G401 (cell line): ENCODE measurements around the gene BCL11A. TPM values are rescaled to one million over a fixed set of nuclear protein-coding genes. Genes with fewer than 3 reads are reported as not detected.

Experiments
- DNase-seq: peaks from one replicate; pipeline ENCODE4 v3.0.0-alpha.2; 2015; ENCODE audit warnings: low spot score
- in situ Hi-C: cut with HindIII; loops from 2 replicates; pipeline ENCODE4 v1.10.0; 2016; ENCODE audit warnings: low sequenced_read_pairs, mixed read lengths
- total RNA-seq: library from RNA; depleted of rRNA; stranded (reverse); fragments of >200 nt; shearing (Covaris generic); gene quantifications from 2 replicates; pipeline ENCODE4 v1.2.3, GENCODE V29; 2014

The BCL11A gene
- total RNA-seq, 1 experiment from 2014 or later, result 0.54 TPM

DNA sequence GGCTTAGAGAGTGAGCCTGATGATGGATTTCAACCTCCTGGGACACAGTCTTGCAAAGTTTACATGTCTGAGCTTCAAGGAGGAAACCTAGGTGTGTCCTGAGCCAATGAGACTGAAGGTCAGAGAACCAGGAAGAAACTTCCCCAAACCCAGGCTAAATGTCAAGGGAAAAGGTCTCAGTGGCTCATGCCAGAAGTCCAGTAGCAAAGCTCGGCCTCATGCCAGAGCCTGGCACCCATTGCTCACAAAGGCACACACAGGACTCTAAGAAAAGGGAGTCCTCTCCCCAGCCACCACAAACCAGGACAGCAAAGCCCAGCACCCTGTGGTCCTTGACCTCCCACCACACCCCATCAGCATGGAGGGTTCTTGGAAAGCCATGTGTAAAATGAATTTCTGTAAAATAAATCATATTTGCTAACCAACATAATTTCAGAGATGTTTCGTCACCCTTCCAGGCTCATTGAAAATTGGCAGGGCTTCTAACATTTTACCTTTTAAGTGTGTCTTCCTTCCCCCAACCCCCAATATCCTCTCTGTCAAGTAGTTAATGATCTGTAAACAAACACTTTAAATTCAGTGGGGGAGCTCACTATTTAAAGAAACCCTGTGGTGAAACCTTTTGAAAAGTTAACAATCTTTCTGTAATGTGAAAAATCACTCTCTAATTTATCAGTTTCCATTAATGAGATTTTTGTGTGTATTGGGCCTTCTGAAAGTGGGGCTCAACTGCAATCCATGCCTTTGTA, 77.1 kb downstream of the BCL11A start:
- in situ Hi-C loops, result no loop called here

DNA sequence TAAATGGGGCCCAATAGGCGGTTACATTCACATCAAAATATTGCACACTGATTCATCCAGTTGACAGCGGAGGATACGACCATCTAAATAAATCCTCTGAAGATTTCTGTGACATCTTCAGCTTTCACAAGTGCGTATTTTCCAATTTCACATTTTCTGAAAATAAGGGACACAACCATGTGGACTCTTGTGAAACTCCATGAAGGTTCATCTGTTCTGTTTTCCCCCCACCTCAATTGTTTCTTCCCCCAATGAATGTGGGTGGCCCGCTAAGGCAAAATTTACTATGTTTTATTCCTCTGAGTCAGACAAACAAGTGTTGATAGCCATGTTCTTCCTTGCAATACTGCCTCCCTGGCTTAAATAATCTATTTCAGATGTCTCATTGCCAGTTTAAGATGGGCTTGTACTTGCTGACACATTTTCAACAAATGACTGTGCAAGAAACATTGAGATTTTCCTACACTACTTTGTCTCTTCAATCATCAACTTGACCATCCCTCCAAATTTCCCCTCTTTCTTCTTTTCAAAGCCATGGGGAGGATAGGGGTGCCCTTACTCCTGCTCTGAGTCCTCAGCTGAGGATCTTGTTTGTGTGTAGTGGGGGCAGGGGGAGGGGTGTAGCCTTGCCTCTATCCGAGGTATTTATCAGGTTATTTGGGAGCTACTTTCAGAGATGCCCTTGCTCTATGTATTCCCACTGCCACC, 78.2 kb downstream of the BCL11A start:
- in situ Hi-C loops, result no loop called here

More for the DNA sequence above, 77.1 kb downstream of the BCL11A start:
- no peak for DNase-seq

DNA sequence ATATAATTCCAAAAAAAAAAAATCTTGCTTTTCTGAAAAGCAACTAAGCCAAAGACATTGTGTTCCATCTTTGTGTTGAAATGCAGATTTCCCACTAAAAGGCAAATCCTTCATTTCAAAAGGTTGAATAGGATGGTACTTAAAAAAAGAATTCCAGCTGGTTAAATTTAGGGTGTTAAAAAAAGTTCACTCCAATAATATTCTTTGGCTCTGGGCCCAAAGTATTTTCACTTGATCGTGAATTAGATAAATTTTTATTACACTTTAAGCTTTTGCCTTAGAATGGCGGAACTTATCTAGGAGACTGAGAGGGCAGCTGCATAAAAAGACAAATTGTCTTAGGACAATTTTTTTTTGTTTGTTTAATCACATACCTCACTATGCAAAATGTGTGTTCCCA, 79.2 kb downstream of the BCL11A start:
- in situ Hi-C loops, result no loop called here
- no peak for DNase-seq

More for the DNA sequence above, 78.2 kb downstream of the BCL11A start:
- no peak for DNase-seq

DNA sequence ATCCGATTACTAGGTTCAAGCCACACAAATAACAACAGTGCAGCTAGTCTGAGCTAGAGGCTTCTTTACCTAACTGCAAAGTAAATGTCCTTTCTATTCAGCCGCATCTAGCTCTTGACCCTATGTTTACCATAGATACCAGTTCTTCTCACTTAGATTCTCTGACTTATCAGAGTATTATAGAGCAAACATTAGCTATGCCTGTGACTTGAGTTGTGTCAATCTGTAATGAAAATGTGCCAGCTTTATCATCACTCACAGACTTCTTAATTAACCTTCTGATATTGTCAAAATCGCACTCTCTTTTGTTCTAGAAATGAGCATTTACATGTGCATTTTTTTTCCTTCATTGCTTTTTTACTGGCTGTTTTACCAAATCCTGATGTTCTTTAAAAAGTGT, 79.9 kb downstream of the BCL11A start:
- in situ Hi-C loops, result no loop called here

DNA sequence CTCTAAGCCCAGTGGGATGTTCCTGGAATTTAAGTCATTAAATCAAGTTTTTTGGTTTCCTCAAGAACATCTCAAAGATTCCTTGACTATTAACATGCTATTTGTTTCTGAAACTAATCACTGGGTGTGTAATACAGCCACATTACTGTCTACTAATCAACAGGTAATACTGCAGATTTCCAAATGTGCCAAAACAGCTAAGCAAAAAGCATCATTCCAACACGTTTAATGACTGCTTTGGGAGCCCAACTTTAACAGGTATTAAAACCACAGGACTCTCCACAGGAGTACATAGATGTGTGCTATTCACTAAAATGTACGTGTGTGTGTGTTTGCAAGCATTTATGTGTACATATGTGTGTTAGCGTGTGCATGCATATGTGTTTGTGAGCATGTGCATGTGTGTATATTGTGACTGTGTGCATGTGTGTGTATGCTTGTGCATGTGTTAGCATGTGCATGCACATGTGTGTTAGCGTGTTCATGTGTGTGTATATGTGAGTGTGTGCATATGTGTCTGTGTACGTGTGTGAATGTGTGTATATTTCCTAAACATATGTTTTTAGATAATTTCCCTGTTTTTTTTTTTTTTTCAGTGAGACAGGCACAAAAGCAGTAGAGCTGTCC, 80.7 kb downstream of the BCL11A start:
- no peak for DNase-seq
- in situ Hi-C loops, result no loop called here

More for the DNA sequence above, 79.9 kb downstream of the BCL11A start:
- no peak for DNase-seq

DNA sequence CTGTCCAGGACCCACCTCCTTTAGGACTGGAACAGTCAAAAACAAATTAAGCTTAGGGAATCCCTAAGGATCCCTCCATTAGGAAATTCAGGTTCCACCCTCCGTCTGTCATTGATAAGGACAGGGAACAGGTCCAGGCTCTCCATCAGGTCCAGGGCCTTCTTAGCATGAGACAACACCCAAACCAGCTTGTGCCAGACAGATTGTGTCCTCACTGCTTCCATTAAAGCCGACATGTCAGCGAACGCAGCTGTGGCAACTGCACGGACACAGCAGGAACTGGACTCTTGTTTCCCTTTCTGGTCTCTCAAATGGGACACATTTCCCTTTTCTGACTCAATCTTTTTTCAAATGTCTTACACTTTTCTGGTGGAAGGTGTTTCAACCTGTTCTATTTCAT, 81.4 kb downstream of the BCL11A start:
- no peak for DNase-seq
- in situ Hi-C loops, result no loop called here

DNA sequence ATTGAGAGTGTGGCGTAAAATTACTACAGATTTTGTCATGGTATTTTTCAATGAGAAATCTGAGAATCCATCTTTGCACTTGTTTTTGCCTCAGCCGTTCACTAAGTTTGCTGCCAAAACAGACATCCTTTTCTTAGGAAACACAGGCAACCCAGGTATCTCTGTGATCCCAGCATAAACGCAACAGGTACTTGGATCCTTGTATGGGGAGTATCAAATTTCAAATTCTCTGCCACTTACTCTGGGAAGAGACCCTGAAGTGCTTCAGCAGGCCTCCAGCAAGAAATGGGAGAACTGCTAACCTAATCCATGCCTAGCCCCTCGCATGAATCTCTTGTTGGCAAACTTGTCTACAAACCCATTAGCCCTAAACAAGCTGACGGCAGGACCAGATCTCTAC, 83.1 kb downstream of the BCL11A start:
- DNase-seq, result no peak
- in situ Hi-C loops, result no loop called here

DNA sequence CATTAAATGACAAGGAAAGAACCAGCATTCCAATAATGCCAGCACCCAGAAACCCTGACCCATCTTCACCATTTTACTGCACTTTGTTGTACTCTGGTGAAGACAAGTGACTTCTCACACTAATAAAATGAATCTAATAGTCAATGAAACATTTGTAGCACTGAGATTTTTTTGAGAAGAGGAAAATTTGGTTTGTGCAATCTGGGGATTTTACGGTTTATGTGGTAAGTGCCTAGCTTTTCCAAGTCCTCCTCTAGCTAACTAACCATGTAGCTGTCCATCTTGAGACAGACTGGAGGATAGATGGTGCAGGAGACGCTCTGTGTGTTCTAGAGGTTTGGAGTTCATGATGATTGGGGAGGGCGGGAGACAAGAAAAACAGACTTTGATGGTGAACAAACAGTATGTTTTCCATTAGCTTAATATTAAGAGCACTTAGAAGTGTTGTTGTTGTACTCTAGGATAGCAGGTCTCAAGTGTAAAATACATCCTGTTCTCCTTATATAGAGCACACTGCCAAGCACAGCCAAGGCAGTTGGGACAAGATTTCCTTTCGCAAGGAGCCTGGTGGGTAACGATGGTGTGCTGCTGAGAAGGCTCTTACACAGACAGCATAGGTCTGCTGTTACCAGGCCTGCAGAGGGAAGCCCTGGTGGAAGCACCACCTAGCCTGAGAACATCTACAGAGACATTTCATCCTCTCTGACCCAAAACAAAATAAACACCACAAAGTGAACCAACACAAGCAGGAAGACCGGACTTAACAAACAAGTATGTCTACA, 83.7 kb downstream of the BCL11A start:
- DNase-seq, result no peak
- in situ Hi-C loops, result no loop called here

DNA sequence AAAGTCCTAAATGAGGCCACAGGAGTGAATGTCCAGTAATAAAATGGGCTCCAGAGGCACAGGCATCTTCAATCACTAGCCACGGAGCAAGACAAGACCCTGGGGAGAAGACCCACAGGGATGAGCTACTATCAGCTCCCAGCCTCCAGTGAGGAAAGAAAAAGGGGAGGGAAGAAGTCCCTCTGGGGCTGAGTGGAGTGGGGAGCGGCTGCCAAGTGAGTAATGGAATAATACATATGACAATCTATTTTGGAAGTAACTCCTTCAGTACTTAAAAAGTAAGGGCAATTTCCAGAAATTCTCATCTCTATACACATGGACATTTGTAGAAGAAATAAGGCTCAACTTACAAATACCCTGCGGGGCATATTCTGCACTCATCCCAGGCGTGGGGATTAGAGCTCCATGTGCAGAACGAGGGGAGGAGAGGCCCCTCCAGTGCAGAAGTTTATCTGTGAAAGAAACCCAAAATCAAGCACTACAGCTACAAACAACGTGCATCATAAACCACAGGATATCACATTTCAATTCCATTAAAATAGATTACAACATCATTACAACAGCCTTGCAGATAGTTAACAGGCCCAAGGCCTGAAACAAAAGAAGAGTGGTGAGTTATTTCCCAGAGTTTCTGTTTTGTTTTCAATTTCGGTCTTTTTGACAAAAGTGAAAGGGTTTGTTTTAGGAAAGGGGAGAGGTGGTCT, 84.9 kb downstream of the BCL11A start:
- in situ Hi-C loops, result no loop called here
- DNase-seq, result no peak

DNA sequence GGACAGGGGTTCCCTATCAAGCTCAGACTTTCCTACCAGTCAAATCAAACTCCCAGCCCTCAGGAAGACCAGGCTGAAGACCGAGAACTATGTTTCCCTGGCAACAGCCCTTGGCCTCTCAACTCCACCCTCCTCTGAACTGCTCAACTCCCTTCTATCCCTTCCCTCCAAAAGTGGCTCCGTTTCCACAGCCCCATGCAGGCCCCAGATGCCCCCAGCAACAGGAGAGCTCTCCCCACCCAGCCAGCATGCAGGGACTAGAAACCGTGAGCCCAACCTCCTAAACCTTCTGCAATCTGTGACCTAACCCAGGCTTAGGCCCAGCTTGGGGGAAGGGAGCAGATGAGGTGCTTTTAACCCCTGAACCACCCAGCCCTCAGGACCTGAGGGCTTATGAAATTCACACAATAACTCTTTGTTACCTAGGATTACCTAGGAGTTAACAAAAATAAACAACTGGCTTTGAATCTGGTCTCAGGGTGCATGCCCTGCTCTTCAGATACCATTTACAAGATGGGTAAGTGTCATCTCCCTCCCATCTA, 87.2 kb downstream of the BCL11A start:
- in situ Hi-C loops, result no loop called here
- no peak for DNase-seq

DNA sequence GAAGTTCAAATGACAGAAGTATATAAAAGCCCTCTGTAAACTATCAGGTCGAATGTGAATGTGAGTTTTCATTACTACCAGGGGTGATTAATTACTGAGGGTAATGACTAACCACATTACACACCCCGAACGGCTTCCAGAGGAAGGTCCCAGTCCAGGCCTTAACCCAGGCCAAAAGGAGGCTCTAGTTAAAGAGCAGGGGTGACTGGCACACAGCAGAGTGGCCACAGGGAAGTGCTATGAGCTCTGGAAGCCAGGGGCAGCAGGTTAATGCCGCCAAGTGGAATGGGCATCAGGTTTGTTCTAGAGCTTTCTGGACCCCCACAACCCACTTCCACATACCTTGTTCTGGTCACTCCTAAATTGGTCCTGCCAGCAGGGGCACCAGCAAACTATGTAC, 87.7 kb downstream of the BCL11A start:
- in situ Hi-C loops, result no loop called here
- no peak for DNase-seq

DNA sequence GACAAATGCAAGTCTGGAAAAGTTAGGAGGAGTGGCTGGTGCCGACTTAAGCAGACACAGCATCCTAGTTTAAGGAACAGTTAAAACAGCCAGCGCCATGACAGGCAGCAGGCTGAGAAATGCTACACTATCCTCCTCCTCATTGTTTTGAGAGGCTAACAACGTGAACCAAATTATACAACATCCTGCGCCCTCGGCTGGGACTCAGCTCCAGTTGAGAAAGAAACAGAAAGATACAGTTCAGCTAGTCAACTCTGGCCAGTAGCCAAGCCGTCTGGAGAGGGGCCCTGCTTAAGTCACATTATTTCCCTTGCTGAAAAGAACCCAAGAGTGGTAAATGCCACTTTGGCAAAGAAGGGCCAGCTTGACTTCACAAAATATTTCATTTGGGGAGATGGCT, 90.2 kb downstream of the BCL11A start:
- in situ Hi-C loops, result no loop called here
- peak; percentile 6 for DNase-seq

DNA sequence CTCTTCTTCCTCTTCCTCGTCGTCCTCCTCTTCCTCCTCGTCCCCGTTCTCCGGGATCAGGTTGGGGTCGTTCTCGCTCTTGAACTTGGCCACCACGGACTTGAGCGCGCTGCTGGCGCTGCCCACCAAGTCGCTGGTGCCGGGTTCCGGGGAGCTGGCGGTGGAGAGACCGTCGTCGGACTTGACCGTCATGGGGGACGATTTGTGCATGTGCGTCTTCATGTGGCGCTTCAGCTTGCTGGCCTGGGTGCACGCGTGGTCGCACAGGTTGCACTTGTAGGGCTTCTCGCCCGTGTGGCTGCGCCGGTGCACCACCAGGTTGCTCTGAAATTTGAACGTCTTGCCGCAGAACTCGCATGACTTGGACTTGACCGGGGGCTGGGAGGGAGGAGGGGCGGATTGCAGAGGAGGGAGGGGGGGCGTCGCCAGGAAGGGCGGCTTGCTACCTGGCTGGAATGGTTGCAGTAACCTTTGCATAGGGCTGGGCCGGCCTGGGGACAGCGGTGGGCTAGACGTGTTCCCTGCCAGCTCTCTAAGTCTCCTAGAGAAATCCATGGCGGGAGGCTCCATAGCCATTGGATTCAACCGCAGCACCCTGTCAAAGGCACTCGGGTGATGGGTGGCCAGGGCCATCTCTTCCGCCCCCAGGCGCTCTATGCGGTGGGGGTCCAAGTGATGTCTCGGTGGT, 91.9 kb downstream of the BCL11A start:
- DNase-seq, result no peak
- in situ Hi-C loops, result no loop called here

DNA sequence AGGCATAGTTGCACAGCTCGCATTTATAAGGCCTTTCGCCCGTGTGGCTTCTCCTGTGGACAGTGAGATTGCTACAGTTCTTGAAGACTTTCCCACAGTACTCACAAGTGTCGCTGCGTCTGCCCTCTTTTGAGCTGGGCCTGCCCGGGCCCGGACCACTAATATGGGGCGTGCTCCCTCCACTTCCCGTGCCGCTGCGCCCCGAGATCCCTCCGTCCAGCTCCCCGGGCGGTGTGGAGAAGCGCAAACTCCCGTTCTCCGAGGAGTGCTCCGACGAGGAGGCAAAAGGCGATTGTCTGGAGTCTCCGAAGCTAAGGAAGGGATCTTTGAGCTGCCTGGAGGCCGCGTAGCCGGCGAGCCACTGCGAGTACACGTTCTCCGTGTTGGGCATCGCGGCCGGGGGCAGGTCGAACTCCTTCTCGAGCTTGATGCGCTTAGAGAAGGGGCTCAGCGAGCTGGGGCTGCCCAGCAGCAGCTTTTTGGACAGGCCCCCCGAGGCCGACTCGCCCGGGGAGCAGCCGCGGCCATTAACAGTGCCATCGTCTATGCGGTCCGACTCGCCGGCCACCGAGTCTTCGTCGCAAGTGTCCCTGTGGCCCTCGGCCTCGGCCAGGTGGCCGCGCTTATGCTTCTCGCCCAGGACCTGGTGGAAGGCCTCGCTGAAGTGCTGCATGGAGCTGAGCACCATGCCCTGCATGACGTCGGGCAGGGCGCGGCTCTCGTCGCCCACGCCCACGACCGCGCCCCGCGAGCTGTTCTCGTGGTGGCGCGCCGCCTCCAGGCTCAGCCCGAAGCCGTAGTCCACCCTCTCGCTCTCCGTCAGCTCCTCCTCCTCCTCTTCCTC, 92.7 kb downstream of the BCL11A start:
- in situ Hi-C loops, result no loop called here
- no peak for DNase-seq

DNA sequence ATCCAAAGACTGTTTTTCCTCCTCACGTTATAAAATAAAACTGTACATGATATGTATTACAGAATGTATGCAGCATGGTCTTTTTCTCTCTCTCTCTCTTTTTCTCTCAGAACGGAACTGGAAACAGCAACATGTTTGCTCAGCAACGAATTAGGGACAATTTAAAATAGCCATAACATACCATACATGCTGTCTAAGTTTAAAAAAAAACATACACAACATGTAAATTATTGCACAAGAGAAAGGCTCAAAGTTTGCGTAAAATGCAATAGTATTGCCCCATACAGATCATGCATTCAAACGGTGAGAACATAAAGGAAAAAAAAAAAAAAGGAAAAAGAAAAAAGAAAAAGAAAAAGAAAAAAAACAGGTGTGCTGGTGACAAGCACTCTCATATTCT, 93.6 kb downstream of the BCL11A start:
- DNase-seq, result no peak
- in situ Hi-C loops, result no loop called here

DNA sequence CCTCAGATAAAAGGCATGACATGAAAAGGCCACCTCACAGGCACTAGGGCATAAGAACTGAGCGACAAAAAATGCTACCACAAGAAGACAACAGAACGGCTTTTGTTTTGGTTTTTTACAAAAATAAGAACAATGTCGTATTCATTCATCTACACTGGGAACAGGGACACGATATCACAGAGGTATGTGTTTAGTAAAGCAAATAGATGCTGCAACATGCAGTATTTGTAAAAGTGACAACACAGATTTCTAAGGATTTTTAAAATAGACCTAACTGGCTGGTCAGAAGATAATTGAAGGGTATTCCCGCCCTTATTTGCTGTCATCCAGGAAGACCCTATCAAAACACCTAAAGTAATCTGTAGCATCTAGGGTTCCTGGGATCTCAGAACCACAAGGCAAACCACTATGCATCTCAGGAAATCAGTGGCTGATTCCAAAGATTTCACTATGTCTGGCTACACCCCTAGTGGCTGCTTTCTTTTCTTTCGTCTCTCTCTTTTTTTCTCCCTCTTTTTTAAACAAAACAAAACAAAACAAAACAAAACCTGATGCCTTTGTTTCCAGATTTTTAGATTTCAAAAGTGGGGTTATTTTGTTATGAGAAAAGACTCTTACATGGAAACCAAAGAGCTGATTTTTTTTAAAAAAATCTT, 97.2 kb downstream of the BCL11A start:
- no peak for DNase-seq
- in situ Hi-C loops, result no loop called here

DNA sequence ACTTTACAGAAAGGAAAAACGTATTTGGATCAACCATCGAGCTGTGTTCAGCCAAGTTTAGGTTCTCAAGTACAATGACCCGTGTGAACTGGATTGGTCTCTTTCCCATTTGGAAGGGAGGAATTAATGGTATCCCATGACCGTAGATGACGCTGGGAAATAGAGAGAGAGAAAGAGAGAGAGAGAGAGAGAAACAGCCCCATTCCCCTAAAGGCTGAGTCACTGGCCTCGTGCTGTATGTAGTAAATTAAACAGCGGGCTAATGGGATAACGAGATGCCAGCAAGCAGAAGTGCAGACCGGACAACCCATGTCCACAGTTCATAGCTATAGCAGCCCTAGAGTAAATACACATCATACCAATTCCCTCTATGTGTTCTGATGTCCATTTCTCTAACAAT, 99.6 kb downstream of the BCL11A start:
- DNase-seq, result no peak
- in situ Hi-C loops, result no loop called here
